ENCODE measurements around the gene KCNK13.

DNA sequence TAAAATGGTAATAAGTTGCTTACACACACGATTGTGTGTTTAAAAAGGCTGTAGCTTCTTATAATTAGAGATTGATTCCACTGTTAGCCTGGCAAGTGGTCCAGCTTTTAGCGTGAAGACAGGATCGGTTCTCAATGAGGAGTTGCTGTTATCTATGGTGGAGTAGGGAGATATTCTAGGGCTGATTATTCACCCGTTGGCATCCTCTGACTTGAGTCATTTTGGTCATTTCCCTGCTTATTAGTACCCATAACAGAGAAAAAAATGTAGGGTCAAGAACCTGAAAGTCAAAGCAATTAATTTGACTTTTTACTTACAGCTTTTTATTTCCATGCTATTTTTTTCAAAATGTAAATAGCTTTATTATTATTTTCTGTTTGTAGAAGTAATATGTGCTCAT lies 76.0 kb downstream of the KCNK13 start:
- TF ChIP-seq, protein P1, sequence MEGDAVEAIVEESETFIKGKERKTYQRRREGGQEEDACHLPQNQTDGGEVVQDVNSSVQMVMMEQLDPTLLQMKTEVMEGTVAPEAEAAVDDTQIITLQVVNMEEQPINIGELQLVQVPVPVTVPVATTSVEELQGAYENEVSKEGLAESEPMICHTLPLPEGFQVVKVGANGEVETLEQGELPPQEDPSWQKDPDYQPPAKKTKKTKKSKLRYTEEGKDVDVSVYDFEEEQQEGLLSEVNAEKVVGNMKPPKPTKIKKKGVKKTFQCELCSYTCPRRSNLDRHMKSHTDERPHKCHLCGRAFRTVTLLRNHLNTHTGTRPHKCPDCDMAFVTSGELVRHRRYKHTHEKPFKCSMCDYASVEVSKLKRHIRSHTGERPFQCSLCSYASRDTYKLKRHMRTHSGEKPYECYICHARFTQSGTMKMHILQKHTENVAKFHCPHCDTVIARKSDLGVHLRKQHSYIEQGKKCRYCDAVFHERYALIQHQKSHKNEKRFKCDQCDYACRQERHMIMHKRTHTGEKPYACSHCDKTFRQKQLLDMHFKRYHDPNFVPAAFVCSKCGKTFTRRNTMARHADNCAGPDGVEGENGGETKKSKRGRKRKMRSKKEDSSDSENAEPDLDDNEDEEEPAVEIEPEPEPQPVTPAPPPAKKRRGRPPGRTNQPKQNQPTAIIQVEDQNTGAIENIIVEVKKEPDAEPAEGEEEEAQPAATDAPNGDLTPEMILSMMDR (conservative IDR thresholded peaks at IDR 0.05 in 1 of 2, IDR thresholded peaks at IDR 0.05 in 1 of 2; ENCODE audit: extremely low read depth in 1 of 2, insufficient read depth in 1 of 2, low read depth in 1 of 2, low read length in 2 of 2) = no peak
- no peak for TF ChIP-seq EZH2 (IDR thresholded peaks at IDR 0.05; ENCODE audit: borderline replicate concordance, low read length)

Data from mammary epithelial cell (primary cell).